NCI-H128 (cell line): ENCODE results near the gene DHX8.
A peak's percentile ranks its signal among the peaks of the same experiment; 100 is the strongest.
"Not testable (repeated sequence)": the region's sequence is repeated elsewhere in the genome, so short reads cannot be mapped to it uniquely, and the experiment has no call there.

Source experiments
- DNase-seq: peaks from one replicate; lab custom pipeline; 2025; ENCODE audit not compliant: unreplicated experiment; lab: John Stamatoyannopoulos, UW

Gene DHX8

DNA sequence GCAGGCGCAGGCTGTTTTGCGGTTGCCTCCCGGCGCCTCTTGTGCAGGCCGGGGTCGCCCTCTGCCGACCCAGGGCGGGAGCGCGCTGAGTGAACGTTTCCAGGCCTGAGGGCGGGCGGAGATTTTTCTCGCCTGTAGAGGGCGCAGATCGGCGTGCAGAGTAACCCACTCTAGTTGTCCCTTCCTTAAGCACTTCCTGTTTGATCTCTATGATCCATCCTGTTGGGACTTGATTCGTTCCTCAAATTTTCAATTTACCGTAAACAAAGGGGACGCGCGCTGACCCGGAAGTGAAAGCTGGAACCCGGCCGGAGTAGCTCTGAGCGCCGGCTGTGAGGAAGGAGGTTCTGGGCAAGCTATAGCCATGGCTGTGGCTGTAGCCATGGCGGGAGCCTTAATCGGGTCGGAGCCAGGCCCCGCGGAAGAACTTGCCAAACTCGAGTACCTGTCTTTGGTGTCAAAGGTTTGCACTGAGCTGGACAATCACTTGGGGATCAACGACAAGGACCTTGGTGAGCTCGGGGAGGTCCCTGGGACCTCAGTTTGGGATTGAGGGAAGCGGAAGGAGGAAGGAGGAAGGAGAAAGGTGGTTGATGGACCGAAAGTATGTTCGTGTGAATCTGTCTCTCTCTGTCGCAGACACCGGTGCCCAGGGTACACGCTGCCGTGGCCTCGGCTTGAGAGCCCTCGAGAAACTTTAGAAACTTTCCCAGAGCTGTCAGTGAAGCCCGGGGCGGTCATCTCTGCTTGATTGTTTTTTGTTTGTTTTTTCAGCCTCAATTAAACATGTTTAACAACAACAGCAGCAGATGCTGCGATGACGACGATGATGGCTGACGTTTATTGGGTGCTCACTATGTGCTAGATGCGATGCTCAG is at the start of gene DHX8:
Gene DHX8 (plus strand): TSS at position 302 of the 878 bp plus-strand sequence. CDS start 63 bp downstream, at position 365.
- DNase-seq = peak; percentile 92

- DNase-seq = no peak
These were observed 48.9 kb upstream of the DHX8 start for GRCh38 chr17:43434902-43435319.

DNA sequence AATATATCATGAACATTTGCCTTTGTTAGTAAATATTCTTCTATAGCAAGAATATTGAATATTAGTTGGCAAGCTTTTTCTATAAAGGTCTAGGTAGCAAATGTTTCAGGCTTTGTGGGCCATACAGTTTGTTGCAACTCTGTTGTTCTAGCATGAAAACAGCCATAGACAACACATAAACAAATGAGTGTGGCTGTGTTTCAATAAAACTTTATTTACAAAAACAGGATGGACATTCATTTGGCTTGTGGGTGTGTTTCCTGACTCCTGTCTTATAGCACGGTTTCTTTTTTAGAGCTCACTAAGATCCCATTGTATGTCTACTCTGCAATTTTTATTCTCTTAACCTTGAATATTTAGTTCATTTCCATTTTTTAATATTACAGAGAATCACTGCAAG is 46.0 kb upstream of the DHX8 start:
- no peak for DNase-seq

GRCh38 chr17:43438626-43439025 is 45.1 kb upstream of the DHX8 start:
- DNase-seq = no peak

GRCh38 chr17:43439041-43439440 is 44.7 kb upstream of the DHX8 start:
- DNase-seq = no peak

- DNase-seq = no peak
These were observed 41.1 kb upstream of the DHX8 start for GRCh38 chr17:43442711-43443110.

GRCh38 chr17:43443381-43443780 is 40.4 kb upstream of the DHX8 start:
- no peak for DNase-seq

GRCh38 chr17:43444223-43445008 is 39.4 kb upstream of the DHX8 start:
- no peak for DNase-seq

DNA sequence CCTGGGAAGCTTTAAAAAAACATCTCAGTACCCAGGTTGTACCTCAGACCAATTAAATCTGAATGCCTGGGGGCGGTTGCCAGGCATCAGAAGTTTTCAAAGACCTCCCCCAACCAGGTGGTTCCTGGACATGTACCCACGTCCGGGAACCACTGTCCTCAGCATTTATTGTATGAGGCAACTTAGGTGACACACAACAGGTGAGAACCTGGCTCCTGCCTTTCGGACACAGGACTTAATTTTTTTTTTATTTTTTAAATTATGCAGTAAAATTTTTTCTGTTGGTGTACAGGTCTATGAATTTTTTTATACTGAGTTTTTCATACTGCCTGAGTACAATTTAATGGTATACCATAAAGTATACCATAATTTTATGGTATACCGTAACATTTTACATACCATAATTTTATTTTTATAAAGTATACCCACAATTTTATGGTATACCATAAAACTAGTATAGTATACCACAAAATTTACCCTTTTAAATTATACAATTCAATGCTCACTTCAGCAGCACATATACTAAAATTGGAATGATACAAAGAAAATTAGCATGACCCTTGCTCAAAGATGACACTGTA is 38.7 kb upstream of the DHX8 start:
- no peak for DNase-seq

DNA sequence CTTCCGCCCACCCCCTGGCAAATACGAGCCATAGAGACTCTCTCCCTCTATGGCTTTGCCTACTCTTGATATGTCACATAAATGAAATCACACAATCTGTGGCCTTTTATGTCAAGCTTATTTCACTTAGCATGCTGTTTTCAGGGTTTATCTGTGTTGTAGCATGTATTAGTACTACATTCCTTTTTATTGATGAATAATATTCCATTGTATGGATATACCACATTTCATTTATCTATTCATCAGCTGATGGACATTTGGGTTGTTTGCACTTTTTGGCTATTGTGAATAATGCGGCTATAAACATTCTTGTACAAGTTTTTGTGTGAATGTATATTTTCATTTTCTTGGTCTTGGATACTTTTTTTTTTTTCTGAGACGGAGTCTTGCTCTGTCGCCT is 37.0 kb upstream of the DHX8 start:
- no peak for DNase-seq

DNA sequence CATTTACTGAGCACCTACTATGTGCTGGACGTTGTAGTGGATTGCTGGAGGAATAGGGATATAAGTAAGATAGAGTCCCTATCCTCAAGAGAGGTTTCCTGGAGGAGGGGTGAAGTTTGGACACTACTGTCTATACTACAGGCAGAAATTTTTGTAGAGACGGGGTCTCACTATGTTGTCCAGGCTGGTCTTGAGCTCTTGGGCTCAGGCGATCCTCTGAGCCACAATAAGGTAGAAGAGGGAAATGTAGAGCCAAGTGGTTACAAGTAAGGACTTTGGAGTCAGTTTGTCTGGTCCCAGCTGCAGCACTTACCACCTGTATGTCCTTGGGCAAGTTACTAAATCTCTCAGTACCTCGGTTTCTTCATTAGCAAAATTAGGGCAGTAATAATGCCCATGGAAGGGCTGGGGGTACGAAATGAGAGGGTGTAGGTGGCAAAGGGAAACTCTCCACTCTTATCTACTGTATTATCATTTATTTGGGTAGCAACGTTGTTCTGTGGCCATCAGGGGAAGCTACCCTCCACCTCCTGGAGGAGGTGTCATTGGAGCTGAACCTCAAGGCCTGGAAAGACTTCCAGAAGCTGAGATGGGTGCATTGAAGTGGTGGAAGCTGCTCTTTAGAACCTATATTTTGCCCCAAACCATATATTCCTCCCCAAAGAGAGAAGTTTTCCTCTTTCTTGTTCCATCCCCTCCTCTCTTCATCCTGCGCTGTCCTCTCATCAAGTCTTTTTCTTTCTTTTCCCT is 34.9 kb upstream of the DHX8 start:
- DNase-seq = no peak

DNA sequence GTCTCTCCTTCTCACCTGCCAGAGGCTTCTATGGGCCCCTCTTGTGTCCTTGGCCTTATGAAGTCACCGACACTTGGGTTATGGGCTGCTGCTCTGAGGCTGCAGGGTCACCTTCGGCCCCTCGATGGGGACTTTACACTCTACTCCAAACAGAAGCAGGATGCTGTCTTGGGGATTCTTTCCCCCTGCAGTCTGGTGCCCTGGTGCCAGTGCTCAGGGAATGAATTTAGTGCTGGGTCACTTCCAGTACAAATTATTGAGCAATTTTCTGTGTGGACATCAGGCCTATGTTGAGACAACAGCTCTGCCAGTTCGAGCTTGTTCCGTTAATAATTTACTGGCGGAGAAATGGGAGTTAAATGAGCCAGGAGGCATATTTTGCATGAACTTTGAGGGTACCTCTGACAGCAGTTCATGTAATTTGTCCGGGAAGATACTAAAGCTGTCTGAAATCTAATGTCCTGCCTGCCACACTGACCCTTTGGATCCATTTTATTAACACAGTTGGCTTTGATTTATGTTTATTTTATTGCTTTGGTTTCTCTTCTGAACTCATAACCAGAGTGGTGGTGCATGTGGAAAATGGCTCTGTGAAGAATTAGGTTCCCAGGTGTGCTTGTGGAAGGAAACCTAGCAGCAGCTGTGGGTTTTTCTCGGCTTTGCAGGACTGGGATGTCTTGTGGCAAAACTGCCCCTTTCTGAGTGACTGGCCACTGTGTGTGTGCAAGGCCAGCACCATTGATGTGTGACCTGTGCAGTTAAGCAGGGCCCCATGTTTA is 34.1 kb upstream of the DHX8 start:
- no peak for DNase-seq

DNA sequence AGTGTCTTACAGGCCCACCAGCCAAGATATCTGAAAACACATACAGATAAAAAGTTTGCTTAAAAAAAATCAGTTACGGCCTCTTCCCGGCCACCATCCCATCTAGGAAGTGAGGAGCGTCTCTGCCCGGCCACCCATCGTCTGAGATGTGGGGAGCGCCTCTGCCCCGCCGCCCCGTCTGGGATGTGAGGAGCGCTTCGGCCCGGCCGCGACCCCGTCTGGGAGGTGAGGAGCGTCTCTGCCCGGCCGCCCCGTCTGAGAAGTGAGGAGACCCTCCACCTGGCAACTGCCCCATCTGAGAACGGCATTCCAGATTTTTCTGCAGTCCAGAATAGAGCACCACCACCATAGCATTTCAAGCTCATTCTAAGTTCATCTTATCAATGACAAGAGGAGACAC is 33.0 kb upstream of the DHX8 start:
- not testable (repeated sequence) for DNase-seq

DNA sequence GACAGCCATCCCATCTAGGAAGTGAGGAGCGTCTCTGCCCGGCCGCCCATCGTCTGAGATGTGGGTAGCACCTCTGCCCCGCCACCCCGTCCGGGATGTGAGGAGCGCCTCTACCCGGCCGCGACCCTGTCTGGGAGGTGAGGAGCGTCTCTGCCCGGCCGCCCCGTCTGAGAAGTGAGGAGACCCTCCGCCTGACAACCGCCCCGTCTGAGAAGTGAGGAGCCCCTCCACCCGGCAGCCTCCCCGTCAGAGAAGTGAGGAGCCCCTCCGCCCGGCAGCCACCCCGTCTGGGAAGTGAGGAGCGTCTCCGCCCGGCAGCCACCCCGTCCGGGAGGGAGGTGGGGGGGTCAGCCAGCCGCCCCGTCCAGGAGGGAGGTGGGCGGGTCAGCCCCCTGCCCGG is 32.0 kb upstream of the DHX8 start:
- not testable (repeated sequence) for DNase-seq

- DNase-seq = no peak
These were observed 30.4 kb upstream of the DHX8 start for GRCh38 chr17:43453331-43453812.

DNA sequence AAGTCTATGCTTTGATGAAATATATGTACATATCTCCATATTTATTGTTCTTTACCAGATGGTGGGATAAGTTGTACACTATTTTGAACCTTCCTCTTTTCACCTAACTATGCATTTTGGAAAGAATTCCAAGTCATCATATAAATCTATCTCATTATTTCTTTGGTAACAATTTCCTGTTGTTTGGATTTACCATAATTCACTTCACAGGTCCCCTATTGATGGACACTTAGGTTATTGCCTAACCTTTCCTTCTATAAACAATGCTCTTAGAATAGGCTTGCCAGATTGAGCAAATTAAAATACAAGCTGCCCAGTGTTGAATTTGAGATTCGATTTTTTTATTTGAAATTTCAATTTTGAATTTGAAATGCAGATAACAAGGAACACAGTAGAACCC is 28.9 kb upstream of the DHX8 start:
- no peak for DNase-seq

DNA sequence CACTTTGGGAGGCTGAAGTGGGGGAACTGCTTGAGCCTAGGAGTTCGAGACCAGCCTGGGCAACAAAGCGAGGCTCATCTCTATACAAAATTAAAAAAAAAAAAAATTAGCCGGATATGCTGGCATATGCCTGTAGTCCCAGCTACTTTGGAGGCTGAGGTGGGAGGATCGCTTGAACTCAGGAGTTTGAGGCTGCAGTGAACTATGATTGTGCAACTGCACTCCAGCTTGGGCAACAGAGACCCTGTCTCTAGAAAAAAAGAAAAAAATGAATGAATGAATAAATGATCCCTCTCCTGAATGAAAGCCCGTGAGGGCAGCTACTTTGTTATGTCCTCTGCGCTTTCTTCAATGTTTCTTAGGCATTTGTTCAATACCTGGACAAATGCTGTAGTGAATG is 27.7 kb upstream of the DHX8 start:
- DNase-seq = no peak

GRCh38 chr17:43456661-43457361 is 27.0 kb upstream of the DHX8 start:
- no peak for DNase-seq

DNA sequence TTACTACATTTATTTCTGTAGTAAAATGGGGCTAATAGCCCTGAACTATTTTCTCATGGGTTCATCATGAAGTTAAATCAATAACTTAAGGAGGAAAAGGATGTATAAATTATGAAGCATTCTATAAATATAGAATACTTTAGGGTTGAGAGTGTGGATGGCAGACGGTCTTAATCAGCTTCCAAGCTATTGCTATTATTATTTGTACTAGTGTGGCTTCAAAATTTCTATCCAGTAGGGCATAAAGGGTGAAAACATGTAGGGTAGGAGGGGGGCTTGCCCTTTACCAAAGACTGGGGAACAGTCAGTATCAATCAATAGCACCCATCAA is 26.4 kb upstream of the DHX8 start:
- DNase-seq = no peak

DNA sequence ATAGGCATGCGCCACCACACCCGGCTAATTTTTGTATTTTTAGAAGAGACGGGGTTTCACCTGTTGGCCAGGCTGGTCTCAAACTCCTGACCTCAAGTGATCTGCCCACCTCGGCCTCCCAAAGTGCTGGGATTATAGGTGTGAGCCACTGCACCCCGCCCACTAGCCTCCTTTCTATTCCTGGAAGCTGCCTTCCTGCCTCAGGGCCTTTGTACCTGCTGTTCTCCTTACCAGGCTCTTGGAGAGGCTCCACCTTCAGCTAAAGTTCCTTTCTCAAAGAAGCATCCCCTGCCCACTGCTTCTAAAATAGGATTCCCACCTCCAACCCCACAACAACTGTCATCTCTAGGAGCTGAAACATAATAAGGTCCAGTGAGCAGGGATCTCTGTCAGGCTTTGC is 23.9 kb upstream of the DHX8 start:
- DNase-seq = not testable (repeated sequence)
